ENCODE results near the gene ACTG2.
"Not testable (repeated sequence)": the region's sequence is repeated elsewhere in the genome, so short reads cannot be mapped to it uniquely, and the experiment has no call there.

ACTG2 gene

DNA sequence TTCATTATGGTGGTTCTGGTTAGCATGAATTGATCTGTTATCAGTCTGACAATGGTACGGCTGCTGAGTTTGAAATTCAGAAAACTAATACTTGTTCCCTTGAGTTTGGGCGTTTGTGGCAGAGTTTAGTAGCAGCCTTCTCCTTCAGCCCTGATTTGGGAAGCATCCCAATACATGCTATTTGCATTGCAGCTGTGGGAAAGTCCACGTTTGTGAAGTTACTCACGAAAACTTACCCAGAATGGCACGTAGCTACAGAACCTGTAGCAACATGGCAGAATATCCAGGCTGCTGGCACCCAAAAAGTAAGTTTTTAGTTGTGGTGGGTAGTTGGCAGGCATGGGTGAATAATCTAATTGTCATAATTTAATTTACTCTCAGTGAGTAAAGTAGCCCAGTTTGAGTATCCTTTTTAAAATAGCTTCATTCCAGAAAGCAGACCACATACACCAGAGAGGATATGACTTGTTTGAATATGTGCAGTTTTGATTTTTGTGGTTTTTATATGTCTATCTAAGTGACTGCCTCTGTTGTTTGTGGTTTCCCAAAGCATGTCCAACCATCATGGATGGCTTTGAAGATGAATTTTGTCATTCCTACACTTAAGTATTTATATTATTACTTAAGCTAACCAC, 46.0 kb downstream of the ACTG2 start:
- peak; percentile 41 for DNase-seq

DNA sequence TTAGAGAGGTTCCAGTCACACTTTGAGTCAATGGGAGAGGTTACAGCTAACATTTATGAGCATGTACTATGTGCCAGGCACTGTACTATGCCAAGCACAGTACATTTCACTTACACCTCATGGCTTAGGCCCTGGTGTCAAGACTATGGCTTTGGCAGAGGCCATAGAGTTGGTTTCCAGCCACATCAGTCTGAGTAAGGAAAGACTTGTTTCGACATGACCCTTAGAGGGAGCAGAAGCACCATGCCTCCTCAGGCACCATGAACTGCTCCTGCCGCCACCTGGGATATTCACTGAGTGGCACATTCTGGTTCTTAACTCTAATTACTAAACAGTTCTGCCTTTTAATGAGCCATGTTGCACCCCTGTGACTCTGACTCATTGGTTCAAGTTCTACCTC, 46.6 kb downstream of the ACTG2 start:
- peak; percentile 59 for DNase-seq

DNA sequence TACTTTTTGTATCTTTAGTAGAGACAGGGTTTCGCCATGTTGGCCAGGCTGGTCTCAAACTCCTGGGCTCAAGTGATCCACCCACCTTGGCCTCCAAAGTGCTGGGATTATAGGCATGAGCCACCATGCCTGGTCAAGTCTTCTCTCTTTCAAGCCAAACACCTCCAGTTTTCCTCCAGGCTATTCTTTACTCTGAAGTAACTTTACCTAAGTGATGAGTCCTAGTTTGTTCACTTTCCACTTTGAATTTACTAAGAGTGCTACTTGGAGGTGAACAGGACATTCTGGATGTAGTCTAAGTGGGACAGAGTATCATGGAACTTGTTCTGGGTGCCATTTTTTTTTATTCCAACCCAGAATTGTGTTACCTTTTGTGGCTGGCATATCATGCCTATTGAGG, 47.3 kb downstream of the ACTG2 start:
- not testable (repeated sequence) for DNase-seq

DNA sequence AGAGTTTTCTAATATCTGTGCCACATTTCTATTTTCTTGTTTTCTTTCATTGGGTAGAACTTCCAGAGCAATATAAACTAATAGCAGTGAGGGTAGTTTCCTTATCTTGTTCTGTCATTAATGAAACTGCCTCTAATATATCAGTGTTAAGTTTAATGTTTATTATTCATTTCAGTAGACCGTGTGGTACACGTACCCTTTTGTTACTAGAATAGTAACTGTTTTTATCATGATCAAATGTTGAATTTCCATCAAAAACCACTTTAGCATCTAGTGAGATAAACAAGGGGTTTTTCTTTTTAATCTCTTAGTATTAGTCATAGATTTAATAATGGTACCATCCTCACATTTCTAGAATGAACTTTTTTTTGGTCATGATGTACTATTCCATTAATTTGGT, 49.9 kb downstream of the ACTG2 start:
- DNase-seq, result no peak

DNA sequence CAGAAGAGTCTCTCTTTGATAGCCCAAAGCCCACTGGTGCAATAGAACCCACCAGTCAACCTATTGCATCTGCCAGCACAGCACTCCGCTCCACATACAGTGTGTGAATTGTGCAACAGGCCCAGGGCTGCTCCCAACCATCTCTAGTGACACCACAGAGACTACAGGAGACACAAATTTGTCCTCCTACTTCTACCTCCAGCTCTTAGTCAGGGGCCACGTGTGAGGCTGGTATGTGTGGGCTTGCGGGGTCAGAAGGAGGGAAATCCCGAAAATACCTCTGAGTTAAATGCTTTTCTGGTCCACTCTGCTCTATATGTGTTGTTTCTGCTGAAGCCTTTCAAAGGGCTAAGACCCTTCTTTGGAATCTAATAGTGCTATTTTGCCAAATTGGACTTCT, 51.9 kb downstream of the ACTG2 start:
- no peak for DNase-seq

DNA sequence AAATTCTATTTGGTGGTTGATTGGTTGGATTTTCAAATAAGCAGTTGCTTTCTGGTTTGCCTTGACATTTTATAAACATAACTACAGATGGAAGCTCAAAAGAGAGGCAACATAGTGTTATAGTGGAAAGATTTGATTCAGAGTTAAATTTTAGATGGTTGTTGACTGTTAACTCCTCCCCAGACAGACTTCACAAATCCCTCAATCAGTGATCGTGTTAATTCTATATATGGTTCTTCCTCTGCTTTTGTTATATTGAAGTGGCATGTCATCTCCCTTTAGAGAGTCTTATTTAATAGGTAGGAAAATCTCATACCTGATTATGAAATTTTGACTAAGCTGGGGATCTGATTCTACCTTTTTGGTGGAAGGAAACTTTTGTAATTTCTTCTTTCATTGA, 53.4 kb downstream of the ACTG2 start:
- DNase-seq, result no peak

DNA sequence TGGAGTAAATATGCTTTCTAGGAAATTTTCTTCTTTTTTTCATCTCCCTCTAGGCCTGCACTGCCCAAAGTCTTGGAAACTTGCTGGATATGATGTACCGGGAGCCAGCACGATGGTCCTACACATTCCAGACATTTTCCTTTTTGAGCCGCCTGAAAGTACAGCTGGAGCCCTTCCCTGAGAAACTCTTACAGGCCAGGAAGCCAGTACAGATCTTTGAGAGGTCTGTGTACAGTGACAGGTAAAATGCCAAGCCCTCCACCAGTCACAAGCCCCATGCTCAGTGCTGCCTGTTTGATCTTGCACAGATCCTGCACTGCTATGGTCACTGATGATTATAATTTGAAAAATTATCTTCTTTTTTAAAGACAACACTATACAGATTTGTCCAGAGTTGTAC, 53.9 kb downstream of the ACTG2 start:
- no peak for DNase-seq

DNA sequence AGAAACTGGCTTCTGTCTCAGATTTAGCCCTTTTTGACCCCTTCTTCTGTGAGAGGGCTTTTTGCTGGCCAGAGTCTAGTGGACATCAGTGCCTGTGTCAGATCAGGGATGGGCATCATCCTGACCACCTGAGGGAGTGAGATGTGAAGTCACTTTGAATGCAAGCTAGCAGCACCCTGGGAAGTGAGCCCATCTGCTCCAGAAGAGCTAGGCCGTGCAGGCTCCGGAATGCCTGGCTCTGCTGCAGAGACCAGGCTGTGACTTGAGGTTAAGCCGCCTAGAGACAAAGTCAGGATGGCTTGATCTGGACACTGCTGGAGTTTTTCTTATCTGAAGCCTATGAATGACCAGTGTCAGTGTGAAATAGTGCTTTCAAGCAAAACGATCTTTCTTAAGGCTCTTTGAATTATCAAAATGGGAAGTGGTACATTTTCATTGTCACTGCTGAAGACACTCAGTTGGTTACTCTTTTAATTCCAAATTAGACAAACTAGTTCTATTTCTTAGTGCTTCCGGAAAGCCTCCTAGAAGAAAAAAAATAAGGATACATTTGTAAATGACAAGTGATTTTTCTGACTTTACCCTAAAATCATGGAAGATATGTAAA, 54.7 kb downstream of the ACTG2 start:
- no peak for DNase-seq

DNA sequence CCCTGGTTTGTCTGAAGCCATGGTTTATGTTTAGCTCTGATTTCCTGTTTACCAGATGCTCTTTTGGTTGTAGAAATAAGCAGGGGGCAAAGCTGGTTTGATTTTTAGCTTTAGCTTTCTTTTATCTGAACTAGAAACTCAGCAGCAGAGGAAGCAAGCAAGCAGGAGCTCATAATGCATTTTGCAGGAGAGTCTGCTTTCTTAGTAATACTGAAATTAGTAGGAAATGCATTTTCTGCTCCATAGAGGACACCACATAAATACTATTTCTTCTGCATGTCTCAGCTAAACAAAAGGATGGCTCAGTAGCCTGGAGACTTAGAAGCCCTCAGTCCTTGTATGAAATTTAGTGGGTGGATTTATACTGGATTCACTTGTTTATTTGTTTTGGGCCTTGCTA, 57.0 kb downstream of the ACTG2 start:
- DNase-seq, result no peak

DNA sequence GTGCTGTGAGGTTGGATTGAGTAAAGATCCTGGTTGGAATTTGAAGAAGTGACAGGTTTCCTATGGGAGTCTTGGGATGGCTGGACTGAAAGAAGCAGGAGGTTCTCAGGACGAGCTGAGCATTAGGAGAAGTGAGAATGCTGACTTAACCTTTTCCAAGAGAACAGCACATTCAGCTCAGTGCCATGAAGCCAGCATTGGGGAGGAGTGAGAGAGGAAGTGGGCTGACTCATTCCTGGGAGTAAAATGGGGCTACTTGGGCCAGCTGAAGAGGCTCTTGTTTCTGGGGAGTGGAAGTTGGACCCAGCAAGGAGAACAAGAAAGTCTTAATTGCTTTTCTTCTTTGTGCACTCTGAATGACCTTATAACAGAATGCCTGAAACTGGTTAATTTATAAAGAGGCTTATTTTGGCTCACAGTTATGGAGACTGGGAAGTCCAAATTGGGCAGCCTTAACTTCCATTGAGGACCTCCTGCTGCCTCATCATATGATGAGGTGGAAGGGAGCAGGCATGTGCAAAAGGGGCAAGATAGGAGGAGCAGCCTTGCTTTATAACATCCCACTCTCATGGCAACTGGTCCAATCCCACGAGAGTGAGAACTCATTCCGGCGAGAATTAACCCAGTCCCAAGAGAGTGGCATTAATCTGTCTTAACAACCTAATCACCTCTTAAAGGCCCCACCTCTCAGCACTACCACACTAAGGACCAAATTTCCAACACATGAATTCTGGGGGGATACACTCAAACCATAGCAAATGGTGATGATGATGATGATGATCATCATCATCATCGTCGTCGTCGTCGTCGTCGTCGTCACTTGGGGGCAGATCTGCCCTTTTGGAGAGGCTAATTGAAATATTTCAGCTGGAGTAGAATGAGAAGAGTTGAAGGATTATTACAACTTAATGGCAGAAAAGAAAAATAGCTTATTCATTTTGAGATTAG, 60.0 kb downstream of the ACTG2 start:
- DNase-seq, result no peak

DNA sequence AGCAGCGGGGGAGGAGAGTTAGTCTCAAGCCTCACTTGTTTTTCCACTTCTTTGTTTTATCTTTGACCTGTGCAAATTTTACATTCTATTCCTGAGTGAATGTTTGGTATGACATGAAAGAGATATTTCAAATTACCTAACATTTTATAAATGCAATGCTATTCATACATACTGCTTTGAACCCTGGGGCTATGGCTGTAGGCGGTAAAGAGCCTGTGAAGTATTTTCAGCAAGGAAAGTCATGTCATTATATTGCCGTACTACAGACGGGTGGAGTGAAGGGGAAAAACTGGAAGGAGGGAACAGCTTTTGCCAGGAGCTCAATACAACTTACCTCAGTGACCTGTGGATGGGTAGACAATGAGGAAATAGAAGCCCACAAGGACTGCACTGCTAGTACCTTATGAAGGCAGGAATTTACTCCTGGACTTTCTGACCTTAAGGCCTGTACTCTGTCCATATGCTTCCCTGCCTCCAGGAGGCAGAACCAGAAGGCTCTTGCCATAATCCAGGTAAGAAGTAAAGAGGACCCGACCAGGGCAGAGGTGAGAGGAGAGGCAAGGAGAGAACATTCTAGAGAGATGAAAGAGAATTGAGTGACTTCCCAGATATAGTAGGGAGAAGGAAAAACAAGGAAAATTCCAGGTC, 63.5 kb downstream of the ACTG2 start:
- no peak for DNase-seq

DNA sequence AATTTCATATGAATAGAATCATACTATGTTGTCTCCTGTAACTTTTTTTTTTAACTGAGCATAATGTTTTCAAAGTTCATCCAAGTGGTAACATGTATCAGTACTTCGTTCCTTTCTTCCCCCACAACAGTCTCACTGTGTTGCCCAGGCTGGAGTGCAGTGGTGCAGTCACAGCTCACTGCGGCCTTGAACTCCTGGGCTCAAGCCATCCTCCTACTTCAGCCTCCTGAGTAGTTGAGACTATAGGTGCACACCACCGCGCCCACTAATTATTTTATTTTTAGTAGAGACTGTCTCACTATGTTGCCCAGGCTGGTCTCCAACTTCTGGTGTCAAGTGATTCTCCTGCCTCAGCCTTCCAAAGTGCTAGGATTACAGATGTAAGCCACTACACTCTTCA, 68.5 kb downstream of the ACTG2 start:
- DNase-seq, result no peak

DNA sequence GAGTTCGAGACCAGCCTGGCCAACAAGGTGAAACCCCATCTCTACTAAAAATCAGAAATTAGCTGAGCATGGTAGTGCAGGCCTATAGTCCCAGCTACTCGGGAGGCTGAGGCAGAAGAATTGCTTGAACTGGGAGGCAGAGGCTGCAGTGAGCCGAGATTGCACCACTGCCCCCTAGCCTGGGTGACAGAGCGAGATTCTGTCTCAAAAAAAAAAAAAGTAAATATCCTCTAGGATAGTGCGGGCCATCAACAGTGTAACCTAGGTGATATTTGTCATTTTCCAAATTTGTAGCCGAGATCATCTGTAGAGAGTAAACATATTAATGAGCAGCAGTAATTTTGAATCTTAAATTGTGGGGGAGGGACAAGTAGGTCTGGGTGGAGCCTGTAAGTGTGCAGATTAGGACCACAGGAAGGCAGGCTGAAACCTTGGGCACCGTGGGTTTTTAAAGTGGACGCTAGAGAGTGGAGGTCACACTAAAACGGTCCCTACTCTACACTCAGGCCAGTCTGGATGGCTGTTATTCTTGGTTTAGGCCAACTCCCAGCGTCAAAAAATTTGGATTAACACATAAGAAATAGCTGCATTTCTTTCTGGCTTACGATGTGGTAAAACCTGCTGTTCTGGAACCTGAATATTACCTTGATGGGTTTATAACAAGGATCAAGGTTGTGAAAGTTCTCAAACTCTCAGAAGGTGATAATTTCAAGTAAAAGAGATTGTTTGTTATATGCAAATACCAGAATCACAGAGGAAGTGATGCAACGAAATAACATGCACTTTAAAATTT, 69.2 kb downstream of the ACTG2 start:
- DNase-seq, result no peak

DNA sequence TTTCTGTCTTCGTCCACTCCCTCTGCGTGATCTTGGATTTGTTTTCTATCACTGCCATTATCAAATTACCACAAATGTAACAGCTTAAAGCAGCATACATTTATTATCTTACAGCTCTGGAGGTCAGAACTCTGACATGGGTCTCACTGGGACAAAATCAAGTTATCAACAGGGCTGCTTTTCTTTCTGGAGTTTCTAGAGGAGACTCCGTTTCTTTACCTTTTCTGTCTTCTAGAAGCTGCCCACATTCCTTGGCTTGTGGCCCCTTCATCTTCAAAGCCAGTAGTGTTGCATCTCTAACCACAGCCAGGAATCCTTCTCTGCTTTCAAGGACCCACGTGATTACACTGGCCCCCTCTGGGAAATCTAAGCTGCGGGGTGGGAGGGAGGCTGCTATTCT, 70.0 kb downstream of the ACTG2 start:
- no peak for DNase-seq

DNA sequence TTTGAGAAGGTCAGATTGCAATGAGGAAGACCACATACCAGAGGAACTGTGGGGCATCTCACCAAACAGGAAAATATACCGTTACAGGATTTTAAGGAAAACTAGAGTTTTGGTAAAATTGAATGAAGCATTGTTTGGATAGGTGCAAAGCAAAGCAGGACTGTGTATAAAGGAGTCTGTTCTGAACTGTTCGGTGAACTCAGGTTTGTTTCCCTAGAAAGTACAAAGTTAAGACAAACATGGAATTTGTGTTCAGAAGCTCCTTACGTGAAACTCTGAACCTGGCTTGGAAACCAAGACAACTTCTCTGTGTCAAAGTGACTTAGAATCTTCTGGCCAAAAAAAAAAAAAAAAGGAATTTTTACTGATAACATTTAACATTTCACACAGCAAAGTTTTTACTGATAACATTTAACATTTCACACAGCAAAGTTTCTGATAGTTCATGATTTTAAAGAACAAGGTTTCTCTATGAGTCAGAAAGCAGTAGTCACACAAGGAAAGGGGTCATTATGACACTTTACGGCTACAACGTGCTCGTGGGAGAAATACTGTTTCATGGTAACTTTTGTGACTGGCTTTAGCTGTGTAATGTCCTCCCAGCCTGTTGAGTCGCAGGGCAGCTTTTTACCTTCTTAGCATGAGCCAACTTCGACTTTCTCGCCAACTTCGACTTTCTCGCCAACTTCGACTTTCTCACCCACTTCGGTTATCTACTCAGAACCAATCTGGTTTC, 70.7 kb downstream of the ACTG2 start:
- no peak for DNase-seq

DNA sequence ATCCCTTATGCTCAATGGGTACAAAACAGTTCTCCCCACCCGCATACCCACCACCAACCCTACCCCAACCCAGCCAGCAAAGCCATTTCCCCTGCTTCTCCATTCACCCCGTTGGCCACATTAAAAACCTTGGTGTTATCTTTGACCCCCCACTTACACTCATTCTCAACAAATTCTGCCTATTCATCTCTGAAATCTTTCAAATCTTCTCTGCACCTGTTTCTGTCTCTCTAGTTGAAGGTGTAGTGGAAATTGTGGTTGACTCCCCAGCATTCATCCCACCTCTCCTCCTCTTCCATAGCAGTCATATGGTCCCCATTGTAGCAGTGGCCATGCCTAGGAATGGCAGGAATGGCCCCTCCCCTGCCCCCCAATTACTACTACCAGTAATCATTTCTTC, 71.4 kb downstream of the ACTG2 start:
- DNase-seq, result no peak

DNA sequence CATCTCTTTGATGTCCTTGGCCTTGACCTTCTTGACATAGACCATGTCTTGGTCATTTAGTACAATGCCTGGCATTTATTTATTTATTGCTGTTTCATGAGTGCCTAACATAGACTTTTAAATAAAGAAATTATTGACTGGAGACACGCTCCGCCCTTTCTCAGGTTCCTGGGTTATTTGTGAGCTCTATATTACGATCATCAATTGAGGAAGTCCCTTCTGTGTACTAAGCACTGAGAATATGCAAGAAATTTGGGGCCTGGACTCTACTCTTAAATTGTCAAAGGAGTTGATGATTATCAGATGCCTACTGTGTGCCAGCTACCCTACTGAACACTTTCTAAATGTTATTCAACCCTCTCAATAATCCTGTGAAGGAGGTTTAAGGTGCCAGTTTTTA, 72.2 kb downstream of the ACTG2 start:
- DNase-seq, result no peak

DNA sequence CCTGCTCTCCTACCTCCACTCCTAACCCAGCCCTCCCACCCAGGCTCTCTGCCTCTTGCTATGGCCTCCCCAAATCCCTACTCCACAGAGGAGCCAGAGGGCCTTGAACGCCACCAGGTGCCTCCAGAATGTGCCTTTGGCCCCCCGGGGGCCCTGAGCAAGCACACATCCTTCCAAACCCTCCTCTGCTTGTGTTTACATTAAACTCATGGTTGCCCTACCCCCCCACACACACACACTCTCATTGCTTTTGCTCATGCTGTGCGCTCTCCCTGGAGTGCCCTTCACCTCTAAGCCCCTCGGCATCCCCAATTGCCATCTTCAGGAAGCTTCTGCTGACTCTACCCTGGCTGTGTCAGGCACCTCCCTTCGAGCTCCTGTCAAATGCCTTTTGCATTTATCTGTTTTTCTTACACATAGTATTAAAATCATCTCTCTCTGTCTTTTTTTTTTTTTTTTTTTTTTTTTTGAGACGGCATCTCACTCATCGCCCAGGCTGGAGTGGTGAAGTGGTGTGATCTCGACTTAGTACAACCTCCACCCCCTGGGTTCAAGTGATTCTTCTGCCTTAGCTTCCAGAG, 75.6 kb downstream of the ACTG2 start:
- no peak for DNase-seq

DNA sequence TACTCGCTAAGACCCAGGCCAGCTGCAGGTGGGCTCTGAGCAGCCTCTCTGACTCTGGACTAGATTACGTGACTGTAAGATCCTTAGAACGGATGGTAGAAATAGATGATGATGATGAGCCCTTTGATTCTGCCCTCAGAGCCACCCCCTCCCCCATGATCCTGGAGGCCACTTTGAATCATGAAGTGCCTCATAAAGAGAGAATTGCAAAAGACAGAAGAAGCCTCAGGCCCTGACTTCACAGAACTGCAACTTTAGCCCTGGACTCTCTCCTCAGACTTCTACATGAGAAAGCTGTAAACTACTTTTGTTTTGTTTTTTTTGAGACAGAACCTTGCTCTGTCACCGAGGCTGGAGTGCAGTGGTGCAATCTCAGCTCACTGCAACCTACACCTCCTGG, 76.5 kb downstream of the ACTG2 start:
- no peak for DNase-seq
